Mucosa of stomach (tissue), 1 donor: ENCODE results near the gene CNDP2.

ENCODE experiments used
- H3K27me3 ChIP-seq: one replicate; pipeline ENCODE4 v1.7.0; 2013; ENCODE audit warnings: mild to moderate bottlenecking, low read length; ENCODE audit not compliant: control insufficient read depth, insufficient read depth
- H3K36me3 ChIP-seq: one replicate; pipeline ENCODE4 v1.7.0; 2013; ENCODE audit warnings: low read length; ENCODE audit not compliant: control insufficient read depth, insufficient read depth
- H3K4me1 ChIP-seq: one replicate; pipeline ENCODE4 v1.7.0; 2013; ENCODE audit warnings: mild to moderate bottlenecking, low read length; ENCODE audit not compliant: control insufficient read depth, insufficient read depth
- H3K4me3 ChIP-seq: one replicate; pipeline ENCODE4 v1.7.0; 2013; ENCODE audit warnings: low read length
- H3K9ac ChIP-seq: one replicate; pipeline ENCODE4 v1.7.0; 2013; ENCODE audit warnings: mild to moderate bottlenecking, low read length, moderate library complexity
- H3K9me3 ChIP-seq: one replicate; pipeline ENCODE4 v1.7.0; 2013; ENCODE audit warnings: mild to moderate bottlenecking, low read length, moderate library complexity; ENCODE audit not compliant: control insufficient read depth
- donor health status: Pancreatic carcinoma.

Gene CNDP2

GRCh38 chr18:74495581-74496507, at the start of gene CNDP2:
Gene CNDP2 (plus strand): TSS chr18:74496363. CDS start chr18:74499974, 3,611 bp downstream.
- H3K4me3 ChIP-seq: peak within 1 kb of the TSS; percentile 57
- H3K27me3 ChIP-seq: no peaks in the 10 kb centered on the region

GRCh38 chr18:74446631-74447403, 49.3 kb upstream of the CNDP2 start:
- Histone ChIP-seq H3K4me3 (no peak overlapping the region), H3K9ac (no peak overlapping the region), H3K27me3 (no peaks in the 10 kb centered on the region), H3K36me3 (no peaks in the 10 kb centered on the region), H3K4me1 (peaks cover 4% of the 10 kb centered on the region), H3K9me3 (no peaks in the 10 kb centered on the region)

More at GRCh38 chr18:74495581-74496507, at the start of gene CNDP2:
- Histone ChIP-seq H3K9me3 (no peaks in the 10 kb centered on the region), H3K4me1 (peaks cover 25% of the 10 kb centered on the region), H3K36me3 (no peaks in the 10 kb centered on the region), H3K9ac (peak within 1 kb of the TSS; percentile 85)

GRCh38 chr18:74447404-74448152, 48.6 kb upstream of the CNDP2 start:
- Histone ChIP-seq H3K9ac (no peak overlapping the region), H3K9me3 (no peaks in the 10 kb centered on the region), H3K27me3 (no peaks in the 10 kb centered on the region), H3K36me3 (no peaks in the 10 kb centered on the region), H3K4me3 (no peak overlapping the region), H3K4me1 (peaks cover 4% of the 10 kb centered on the region)

- Histone ChIP-seq H3K9me3 (no peaks in the 10 kb centered on the region), H3K27me3 (peaks cover 10% of the 10 kb centered on the region), H3K4me3 (no peak overlapping the region), H3K9ac (no peak overlapping the region), H3K36me3 (no peaks in the 10 kb centered on the region), H3K4me1 (peaks cover 4% of the 10 kb centered on the region)
These were observed 45.5 kb upstream of the CNDP2 start for GRCh38 chr18:74450626-74451025.

GRCh38 chr18:74451148-74451547, 45.0 kb upstream of the CNDP2 start:
- Histone ChIP-seq H3K27me3 (peaks cover 14% of the 10 kb centered on the region), H3K36me3 (no peaks in the 10 kb centered on the region), H3K4me1 (peaks cover 4% of the 10 kb centered on the region), H3K9me3 (no peaks in the 10 kb centered on the region), H3K4me3 (no peak overlapping the region), H3K9ac (no peak overlapping the region)

- peaks cover 32% of the 10 kb centered on the region for H3K27me3 ChIP-seq
- H3K36me3 ChIP-seq: no peaks in the 10 kb centered on the region
- no peaks in the 10 kb centered on the region for H3K9me3 ChIP-seq
- H3K9ac ChIP-seq: no peak overlapping the region
- peaks cover 8% of the 10 kb centered on the region for H3K4me1 ChIP-seq
- no peak overlapping the region for H3K4me3 ChIP-seq
These were observed 43.1 kb upstream of the CNDP2 start for GRCh38 chr18:74453016-74453566.

- no peaks in the 10 kb centered on the region for H3K9me3 ChIP-seq
- H3K4me3 ChIP-seq: no peak overlapping the region
- H3K4me1 ChIP-seq: peaks cover 8% of the 10 kb centered on the region
- no peaks in the 10 kb centered on the region for H3K36me3 ChIP-seq
- peaks cover 38% of the 10 kb centered on the region for H3K27me3 ChIP-seq
- H3K9ac ChIP-seq: no peak overlapping the region
These were observed 42.4 kb upstream of the CNDP2 start for GRCh38 chr18:74453642-74454198.

- no peaks in the 10 kb centered on the region for H3K9me3 ChIP-seq
- no peak overlapping the region for H3K9ac ChIP-seq
- peaks cover 39% of the 10 kb centered on the region for H3K27me3 ChIP-seq
- H3K4me3 ChIP-seq: no peak overlapping the region
- H3K36me3 ChIP-seq: no peaks in the 10 kb centered on the region
- H3K4me1 ChIP-seq: peaks cover 8% of the 10 kb centered on the region
These were observed 41.8 kb upstream of the CNDP2 start for GRCh38 chr18:74454279-74454751.

- peaks cover 8% of the 10 kb centered on the region for H3K4me1 ChIP-seq
These were observed 40.8 kb upstream of the CNDP2 start for GRCh38 chr18:74455386-74455785.

GRCh38 chr18:74456017-74456348, 40.2 kb upstream of the CNDP2 start:
- Histone ChIP-seq H3K27me3 (peaks cover 46% of the 10 kb centered on the region), H3K9me3 (no peaks in the 10 kb centered on the region), H3K4me3 (no peak overlapping the region), H3K36me3 (no peaks in the 10 kb centered on the region), H3K9ac (no peak overlapping the region), H3K4me1 (peaks cover 5% of the 10 kb centered on the region)

More at GRCh38 chr18:74455386-74455785, 40.8 kb upstream of the CNDP2 start:
- H3K9me3 ChIP-seq: no peaks in the 10 kb centered on the region
- no peaks in the 10 kb centered on the region for H3K36me3 ChIP-seq
- no peak overlapping the region for H3K9ac ChIP-seq
- H3K4me3 ChIP-seq: no peak overlapping the region
- peaks cover 46% of the 10 kb centered on the region for H3K27me3 ChIP-seq

- Histone ChIP-seq H3K27me3 (peaks cover 46% of the 10 kb centered on the region), H3K9ac (no peak overlapping the region), H3K4me1 (peaks cover 4% of the 10 kb centered on the region), H3K4me3 (no peak overlapping the region), H3K9me3 (no peaks in the 10 kb centered on the region), H3K36me3 (no peaks in the 10 kb centered on the region)
These were observed 39.7 kb upstream of the CNDP2 start for GRCh38 chr18:74456349-74457042.
